HG03521 (cell line): ENCODE data around the gene UHRF2.
A peak's percentile ranks its signal among the peaks of the same experiment; 100 is the strongest.
"Not testable (repeated sequence)": the region's sequence is repeated elsewhere in the genome, so short reads cannot be mapped to it uniquely, and the experiment has no call there.

Source experiments
- ATAC-seq: cut with Tn5 transposase; IDR thresholded peaks from one replicate; pipeline ENCODE4 v1.9.1; 2021; ENCODE audit warnings: mild to moderate bottlenecking, moderate library complexity; ENCODE audit not compliant: unreplicated experiment

The UHRF2 gene

GRCh38 chr9:6426117-6426516 is 13.1 kb downstream of the UHRF2 start:
- no peak for ATAC-seq

GRCh38 chr9:6428940-6429889 is 16.2 kb downstream of the UHRF2 start:
- peak; percentile 93 for ATAC-seq

GRCh38 chr9:6431038-6431437 is 18.0 kb downstream of the UHRF2 start:
- no peak for ATAC-seq

- ATAC-seq, result no peak
Observed at GRCh38 chr9:6433410-6433809, 20.4 kb downstream of the UHRF2 start.

- ATAC-seq, result no peak
Observed at GRCh38 chr9:6439051-6439703, 26.2 kb downstream of the UHRF2 start.

- no peak for ATAC-seq
Observed at GRCh38 chr9:6440405-6440804, 27.4 kb downstream of the UHRF2 start.

GRCh38 chr9:6441269-6441668 is 28.3 kb downstream of the UHRF2 start:
- no peak for ATAC-seq

GRCh38 chr9:6443661-6444060 is 30.7 kb downstream of the UHRF2 start:
- ATAC-seq, result no peak

- no peak for ATAC-seq
Observed at GRCh38 chr9:6444128-6444527, 31.1 kb downstream of the UHRF2 start.

- no peak for ATAC-seq
Observed at GRCh38 chr9:6449086-6449485, 36.1 kb downstream of the UHRF2 start.

- no peak for ATAC-seq
Observed at GRCh38 chr9:6449645-6450044, 36.6 kb downstream of the UHRF2 start.

GRCh38 chr9:6450641-6451375 is 37.8 kb downstream of the UHRF2 start:
- ATAC-seq, result no peak

GRCh38 chr9:6455292-6455691 is 42.3 kb downstream of the UHRF2 start:
- ATAC-seq, result not testable (repeated sequence)

- ATAC-seq, result not testable (repeated sequence)
Observed at GRCh38 chr9:6458704-6459103, 45.7 kb downstream of the UHRF2 start.

- ATAC-seq, result no peak
Observed at GRCh38 chr9:6459718-6460117, 46.7 kb downstream of the UHRF2 start.

GRCh38 chr9:6460189-6460768 is 47.3 kb downstream of the UHRF2 start:
- ATAC-seq, result no peak

- ATAC-seq, result no peak
Observed at GRCh38 chr9:6461619-6462018, 48.6 kb downstream of the UHRF2 start.

GRCh38 chr9:6467006-6467625 is 54.1 kb downstream of the UHRF2 start:
- no peak for ATAC-seq

GRCh38 chr9:6471231-6471850 is 58.3 kb downstream of the UHRF2 start:
- no peak for ATAC-seq

- ATAC-seq, result no peak
Observed at GRCh38 chr9:6473151-6473550, 60.2 kb downstream of the UHRF2 start.
